Endothelial cell of umbilical vein (primary cell): ENCODE results near the gene CCDC187. TPM values are rescaled to one million over a fixed set of nuclear protein-coding genes. Genes with fewer than 3 reads are reported as not detected.

ENCODE experiments used
- BruUV-seq: library from RNA; stranded (reverse); fragments of 400-500 nt; replicated peaks from 2 replicates; lab custom pipeline; 2021; lab: Mats Ljungman, UMichigan
- CTCF ChIA-PET: fragments of 300-600, 350-600 bp; sonication (Branson Sonifier 250); formaldehyde crosslinking; loops from one replicate; lab custom pipeline; 2021; ENCODE audit warnings: antibody characterized with exemption, inconsistent platforms; lab: Charles Lee
- POLR2A ChIA-PET: fragments of 300-600, 350-600 bp; sonication (Branson Sonifier 250); formaldehyde crosslinking; loops from one replicate; lab custom pipeline; 2021; ENCODE audit warnings: antibody characterized with exemption, inconsistent platforms; lab: Charles Lee
- DNase-seq: peaks from one replicate; pipeline ENCODE4 v3.0.0-alpha.2; 2011; ENCODE audit warnings: low read depth, low spot score
- FAIRE-seq: peaks from 2 replicates; lab custom pipeline; 2011; peaks lifted over from hg19 to GRCh38; lab: Jason Lieb, UNC
- H2AFZ ChIP-seq: 2 replicates; pipeline ENCODE4 v1.6.0; 2012; ENCODE audit warnings: low read depth, low read length, control low read depth, inconsistent platforms
- H3K27ac ChIP-seq: 2 replicates; pipeline ENCODE4 v1.5.1; 2011; ENCODE audit warnings: low read depth, mild to moderate bottlenecking, control low read depth, low read length, moderate library complexity; ENCODE audit not compliant: insufficient read depth
- H3K27me3 ChIP-seq, 2 experiments: 2 replicates each; pipeline versions ENCODE4 v1.6.0 to v1.6.1; 2011; ENCODE audit warnings: low read length in 2 of 2, mixed read lengths in 1 of 2; ENCODE audit not compliant: control insufficient read depth in 2 of 2, insufficient read depth in 2 of 2
- H3K36me3 ChIP-seq, 2 experiments: 2 replicates in 1 of 2; 3 replicates in 1 of 2; pipeline ENCODE4 v1.5.1; 2011; ENCODE audit warnings: low read length in 2 of 2, mild to moderate bottlenecking in 1 of 2, moderate library complexity in 1 of 2; ENCODE audit not compliant: control insufficient read depth in 2 of 2, insufficient read depth in 2 of 2; ENCODE audit errors: extremely low read depth in 1 of 2
- H3K4me1 ChIP-seq: 3 replicates; pipeline ENCODE4 v1.5.1; 2011; ENCODE audit warnings: mild to moderate bottlenecking, low read length; ENCODE audit not compliant: control insufficient read depth, insufficient read depth; ENCODE audit errors: extremely low read depth
- H3K4me2 ChIP-seq: 2 replicates; pipeline ENCODE4 v1.6.1; 2011; ENCODE audit warnings: low read length, control low read depth, mixed read lengths; ENCODE audit not compliant: insufficient read depth
- H3K4me3 ChIP-seq, 3 experiments: fragments of 200-600 bp in 1 of 3; sonication (generic), shearing (Covaris generic) in 1 of 3; replicated peaks in 1 of 3; 2 replicates each; pipeline ENCODE4 v1.5.1; 2011 to 2016; ENCODE audit warnings: control low read depth in 3 of 3, low read length in 3 of 3, mild to moderate bottlenecking in 2 of 3, inconsistent platforms in 1 of 3, low read depth in 1 of 3, moderate library complexity in 1 of 3; ENCODE audit not compliant: insufficient read depth in 1 of 3
- H3K79me2 ChIP-seq: 2 replicates; pipeline ENCODE4 v1.6.0; 2012; ENCODE audit warnings: low read length, inconsistent platforms; ENCODE audit not compliant: control insufficient read depth, insufficient read depth
- H3K9ac ChIP-seq: replicated peaks from 2 replicates; pipeline ENCODE3; 2011; ENCODE audit warnings: low read length, control low read depth; ENCODE audit not compliant: insufficient read depth; ENCODE audit errors: extremely low read depth
- H3K9me1 ChIP-seq: replicated peaks from 3 replicates; pipeline ENCODE4 v1.6.0; 2011; ENCODE audit warnings: mild to moderate bottlenecking, low read length; ENCODE audit not compliant: control insufficient read depth, insufficient read depth; ENCODE audit errors: extremely low read depth
- H3K9me3 ChIP-seq: replicated peaks from 2 replicates; pipeline ENCODE4 v1.5.1; 2012; ENCODE audit warnings: low read length, inconsistent platforms; ENCODE audit not compliant: control insufficient read depth, insufficient read depth
- H4K20me1 ChIP-seq: replicated peaks from 2 replicates; pipeline ENCODE3; 2011; ENCODE audit warnings: mild to moderate bottlenecking, low read length; ENCODE audit not compliant: control insufficient read depth, insufficient read depth; ENCODE audit errors: extremely low read depth
- CTCF ChIP-seq, 2 donors: IDR thresholded peaks; 1 replicate in 1 of 2; 2 replicates in 1 of 2; pipeline ENCODE4 v1.5.1; 2011; ENCODE audit warnings: low read length in 2 of 2, mild to moderate bottlenecking in 2 of 2, moderate library complexity in 2 of 2, control low read depth in 1 of 2, inconsistent platforms in 1 of 2, low read depth in 1 of 2; ENCODE audit not compliant: insufficient read depth in 1 of 2; ENCODE audit errors: extremely low read depth in 1 of 2
- EZH2 ChIP-seq: IDR thresholded peaks from 2 replicates; pipeline ENCODE4 v1.6.1; 2012; ENCODE audit warnings: borderline replicate concordance, low read depth, mild to moderate bottlenecking, moderate library complexity, low read length, inconsistent platforms; ENCODE audit not compliant: severe bottlenecking
- FOS ChIP-seq: IDR thresholded peaks from 2 replicates; pipeline ENCODE4 v1.6.1; 2011; ENCODE audit warnings: mild to moderate bottlenecking, low read length, moderate library complexity, borderline replicate concordance; ENCODE audit not compliant: insufficient read depth
- GATA2 ChIP-seq: IDR thresholded peaks from 2 replicates; pipeline ENCODE4 v1.7.0; 2011; ENCODE audit warnings: low read depth, mild to moderate bottlenecking, moderate library complexity, mixed read lengths, low read length; ENCODE audit not compliant: insufficient read length, insufficient read depth
- JUN ChIP-seq: IDR thresholded peaks from 2 replicates; pipeline ENCODE4 v1.6.1; 2011; ENCODE audit warnings: borderline replicate concordance, low read depth; ENCODE audit not compliant: insufficient read length, insufficient read depth
- MAX ChIP-seq: IDR thresholded peaks from 2 replicates; pipeline ENCODE4 v1.6.1; 2011; ENCODE audit not compliant: insufficient read depth, insufficient read length
- MYC ChIP-seq: IDR thresholded peaks from one replicate; pipeline ENCODE4 v1.6.1; 2011; ENCODE audit warnings: mild to moderate bottlenecking, low read depth, low read length
- POLR2A ChIP-seq: IDR thresholded peaks from 2 replicates; pipeline ENCODE4 v1.6.1; 2012; ENCODE audit warnings: low read depth, mild to moderate bottlenecking, control low read depth, low read length
- POLR2AphosphoS5 ChIP-seq: IDR thresholded peaks from 2 replicates; pipeline ENCODE4 v1.6.1; 2012; ENCODE audit warnings: low read depth, mild to moderate bottlenecking, control low read depth, low read length, moderate library complexity; ENCODE audit not compliant: insufficient read depth
- dilution Hi-C: fragments of 300-500 bp; cut with MboI; formaldehyde crosslinking; loops from one replicate; pipeline ENCODE4 v1.15.0; 2019; ENCODE audit warnings: low sequenced_read_pairs; ENCODE audit not compliant: extremely low pct_ligation_motif_present
- intact Hi-C: fragments of 100-400 bp; cut with micrococcal nuclease; formaldehyde crosslinking; loops from one replicate; pipeline ENCODE4 v1.10.0; 2022
- polyA plus RNA-seq, 4 experiments: library from polyadenylated mRNA; depleted of rRNA in 3 of 4; stranded (reverse) in 3 of 4; unstranded in 1 of 4; fragments of >200 nt; gene quantifications; 2 replicates each; pipeline versions ENCODE4 v1.2.1 to v1.2.3, GENCODE V29; 2011 to 2012; ENCODE audit warnings: missing spikeins in 1 of 4
- total RNA-seq: library from RNA; stranded (reverse); gene quantifications from 2 replicates; pipeline ENCODE4 v1.2.3, GENCODE V29; 2021

Gene CCDC187
- total and polyA plus RNA-seq, 2 donors (not counting 3 experiments of a cell fraction or from before 2014, with no cell fraction given): not detected

- FAIRE-seq (no peak), DNase-seq (no peak)
- H3K9me1 ChIP-seq: no peaks in the 10 kb centered on the region
- no peak overlapping the region for H3K4me2 ChIP-seq
- dilution Hi-C loops (no loop called here), intact Hi-C loops (no loop called here)
- H3K9me3 ChIP-seq: no peaks in the 10 kb centered on the region
- ChIA-PET CTCF (no interaction called here), POLR2A (interaction anchor here (0.6 kb wide), 1 partner anchor 621 kb away, joined by 4 read pairs; no protein-coding TSS in a partner anchor)
- no peak overlapping the region for H3K9ac ChIP-seq
- no peaks in the 10 kb centered on the region for H3K27me3 ChIP-seq
- no peaks in the 10 kb centered on the region for H4K20me1 ChIP-seq
- BruUV-seq: no TSS peak
- H3K36me3 ChIP-seq: peaks cover 0 to 17% of the 10 kb centered on the region in 2 experiments
- H3K27ac ChIP-seq: no peak overlapping the region
- H3K79me2 ChIP-seq: peaks cover 40% of the 10 kb centered on the region
- no peak overlapping the region for H2AFZ ChIP-seq
- H3K4me1 ChIP-seq: peaks cover 10% of the 10 kb centered on the region
- no peak overlapping the region for H3K4me3 ChIP-seq
- TF ChIP-seq FOS (no peak), MYC (no peak), POLR2A (no peak), CTCF (IDR thresholded peaks at IDR 0.05; ENCODE audit: extremely low read depth in 1 of 2, insufficient read depth in 1 of 2, low read depth in 1 of 2, low read length in 2 of 2) (no peak), MAX (no peak), POLR2AphosphoS5 (no peak), EZH2 (no peak), GATA2 (no peak), JUN (no peak)
These were observed 27.9 kb upstream of the CCDC187 start for GRCh38 chr9:136331556-136332481.
